Type B pancreatic cell (in vitro differentiated cells): Measurements from ENCODE around the gene CCDC33. TPM values are rescaled to one million over a fixed set of nuclear protein-coding genes. Genes with fewer than 3 reads are reported as not detected.

Experiments used
- DNase-seq: peaks from one replicate; pipeline ENCODE4 v3.0.0; 2021; ENCODE audit warnings: mixed read lengths; ENCODE audit not compliant: unreplicated experiment; ENCODE audit errors: extremely low spot score
- H3K27ac Mint-ChIP-seq: 2 replicates; pipeline ENCODE4 v1.8.0; 2021; ENCODE audit warnings: mild to moderate bottlenecking, mixed read lengths
- H3K27me3 Mint-ChIP-seq: 2 replicates; pipeline ENCODE4 v1.8.0; 2021; ENCODE audit warnings: mixed read lengths
- H3K36me3 Mint-ChIP-seq: 2 replicates; pipeline ENCODE4 v1.8.0; 2021; ENCODE audit warnings: mixed read lengths
- H3K4me1 Mint-ChIP-seq: one replicate; pipeline ENCODE4 v1.8.0; 2021; ENCODE audit warnings: mixed read lengths; ENCODE audit not compliant: unreplicated experiment
- H3K4me3 Mint-ChIP-seq: 2 replicates; pipeline ENCODE4 v1.8.0; 2021; ENCODE audit warnings: mild to moderate bottlenecking, mixed read lengths
- H3K9me3 Mint-ChIP-seq: 2 replicates; pipeline ENCODE4 v1.8.0; 2021; ENCODE audit warnings: mixed read lengths
- CTCF ChIP-seq: fragments of 200-600 bp; sonication (generic); conservative IDR thresholded peaks from 2 replicates; pipeline ENCODE4 v1.5.0; 2021; ENCODE audit warnings: antibody characterized with exemption, mild to moderate bottlenecking
- total RNA-seq: library from RNA; stranded (reverse); gene quantifications from 2 replicates; pipeline ENCODE4 v1.2.1, GENCODE V29; 2021; ENCODE audit warnings: low replicate concordance

The CCDC33 gene
- total RNA-seq, 1 donor from 2014 or later = 5.0 TPM

DNA sequence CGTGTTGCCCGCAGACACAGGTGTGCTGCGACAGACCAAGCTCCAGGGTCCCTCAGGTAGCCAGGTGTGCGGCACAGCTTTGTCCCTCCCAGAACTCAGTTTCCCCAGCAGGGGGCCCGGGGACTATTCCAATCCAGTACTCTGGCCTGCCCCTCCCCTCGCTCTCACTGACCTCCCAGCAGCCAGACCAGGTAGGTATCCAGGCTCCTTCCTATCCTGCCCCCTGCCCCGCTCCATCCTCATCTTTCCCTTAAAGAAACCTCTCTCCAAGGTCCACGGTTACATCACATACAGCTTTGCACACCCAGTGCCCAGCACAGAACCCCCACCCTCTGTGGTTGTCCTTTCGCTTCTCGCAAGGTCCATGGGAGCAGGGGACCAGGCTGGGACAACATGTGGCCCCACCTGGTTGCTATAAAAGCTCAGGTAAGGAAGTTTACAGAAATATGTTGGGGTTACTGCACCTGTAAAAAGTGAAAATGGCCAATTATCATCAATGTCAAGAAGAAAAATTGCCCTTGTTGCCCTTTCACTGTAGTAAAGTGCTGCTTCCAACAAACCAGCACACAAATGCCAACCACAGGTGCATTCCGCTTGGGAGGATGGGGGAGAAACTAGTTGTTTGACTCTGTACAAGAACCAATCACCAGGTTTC is 138.6 kb downstream of the CCDC33 start:
- Mint-ChIP-seq H3K9me3 (no peaks in the 10 kb centered on the region), H3K27me3 (peaks cover 8% of the 10 kb centered on the region), H3K36me3 (no peaks in the 10 kb centered on the region), H3K4me3 (peak overlapping the region; percentile 87), H3K4me1 (peaks cover 9% of the 10 kb centered on the region), H3K27ac (peak overlapping the region; percentile 60)
- no peak for DNase-seq
- TF ChIP-seq CTCF = no peak

DNA sequence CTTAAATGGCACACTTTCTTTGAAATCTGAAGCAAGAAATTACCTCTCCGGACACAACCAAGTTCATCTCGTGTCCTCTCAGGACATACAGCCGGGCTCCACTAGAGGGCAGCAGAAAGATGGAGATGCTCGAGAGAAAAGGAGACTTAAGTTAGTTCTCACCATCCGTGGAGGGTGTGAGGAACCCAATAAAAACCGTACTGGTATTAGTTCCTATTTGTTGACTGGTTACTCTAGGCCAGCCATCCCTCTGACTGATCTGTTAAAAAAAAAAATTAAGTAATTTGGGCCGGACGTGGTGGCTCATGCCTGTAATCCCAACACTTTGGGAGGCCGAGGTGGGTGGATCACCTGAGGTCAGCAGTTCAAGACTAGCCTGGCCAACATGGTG is 139.2 kb downstream of the CCDC33 start:
- H3K4me3 Mint-ChIP-seq = peak overlapping the region; percentile 87

GRCh38 chr15:74376226-74376625 is 140.1 kb downstream of the CCDC33 start:
- H3K27ac Mint-ChIP-seq = peak overlapping the region; percentile 59
- TF ChIP-seq CTCF = no peak
- H3K4me1 Mint-ChIP-seq = peaks cover 9% of the 10 kb centered on the region
- no peaks in the 10 kb centered on the region for H3K36me3 Mint-ChIP-seq
- DNase-seq = no peak
- no peak overlapping the region for H3K4me3 Mint-ChIP-seq
- H3K9me3 Mint-ChIP-seq = no peaks in the 10 kb centered on the region
- H3K27me3 Mint-ChIP-seq = peaks cover 3% of the 10 kb centered on the region

More for the DNA sequence above, 139.2 kb downstream of the CCDC33 start:
- Mint-ChIP-seq H3K27me3 (peaks cover 6% of the 10 kb centered on the region), H3K36me3 (no peaks in the 10 kb centered on the region), H3K27ac (peak overlapping the region; percentile 60), H3K4me1 (peaks cover 9% of the 10 kb centered on the region), H3K9me3 (no peaks in the 10 kb centered on the region)
- DNase-seq = no peak
- TF ChIP-seq CTCF = peak; percentile 93

DNA sequence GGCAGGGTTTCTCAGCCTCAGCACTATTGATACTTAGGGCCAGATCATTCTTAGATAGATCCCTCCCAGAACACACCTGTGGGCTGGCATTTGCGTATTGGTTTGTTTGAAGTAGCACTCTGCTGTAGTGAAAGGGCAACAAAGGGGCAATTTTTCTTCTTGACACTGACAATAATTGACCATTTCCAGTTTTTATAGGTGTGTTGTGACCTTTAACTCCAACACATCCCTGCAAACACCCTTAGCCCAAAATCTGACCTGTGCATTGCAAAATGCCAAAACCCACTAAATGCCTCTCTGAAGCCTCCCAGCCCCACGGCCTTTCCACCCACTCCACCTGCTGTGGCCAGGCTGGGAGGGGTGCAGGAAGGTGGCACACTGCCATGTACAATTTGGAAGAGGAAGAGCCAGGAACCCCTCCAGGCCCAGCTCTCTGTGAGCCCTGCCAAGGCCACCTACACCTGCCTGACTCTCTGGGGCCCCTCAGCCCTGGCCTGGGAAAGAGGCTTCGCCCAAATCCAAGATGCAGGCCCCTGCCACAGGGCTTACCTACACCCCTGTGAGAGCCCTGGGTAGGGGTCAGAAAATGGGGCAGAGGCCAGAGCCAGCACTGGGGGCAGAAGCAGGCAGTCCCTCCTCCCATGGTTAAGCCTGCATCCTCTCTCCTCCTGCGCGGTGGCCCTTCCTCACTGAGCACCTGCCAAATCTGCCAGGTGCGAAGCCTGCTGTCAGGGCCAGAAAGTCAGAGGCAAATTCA is 140.9 kb downstream of the CCDC33 start:
- peak overlapping the region; percentile 59 for H3K27ac Mint-ChIP-seq
- no peak for DNase-seq
- no peaks in the 10 kb centered on the region for H3K36me3 Mint-ChIP-seq
- H3K4me1 Mint-ChIP-seq = peaks cover 9% of the 10 kb centered on the region
- H3K4me3 Mint-ChIP-seq = no peak overlapping the region
- no peaks in the 10 kb centered on the region for H3K9me3 Mint-ChIP-seq
- peaks cover 2% of the 10 kb centered on the region for H3K27me3 Mint-ChIP-seq
- no peak for TF ChIP-seq CTCF

DNA sequence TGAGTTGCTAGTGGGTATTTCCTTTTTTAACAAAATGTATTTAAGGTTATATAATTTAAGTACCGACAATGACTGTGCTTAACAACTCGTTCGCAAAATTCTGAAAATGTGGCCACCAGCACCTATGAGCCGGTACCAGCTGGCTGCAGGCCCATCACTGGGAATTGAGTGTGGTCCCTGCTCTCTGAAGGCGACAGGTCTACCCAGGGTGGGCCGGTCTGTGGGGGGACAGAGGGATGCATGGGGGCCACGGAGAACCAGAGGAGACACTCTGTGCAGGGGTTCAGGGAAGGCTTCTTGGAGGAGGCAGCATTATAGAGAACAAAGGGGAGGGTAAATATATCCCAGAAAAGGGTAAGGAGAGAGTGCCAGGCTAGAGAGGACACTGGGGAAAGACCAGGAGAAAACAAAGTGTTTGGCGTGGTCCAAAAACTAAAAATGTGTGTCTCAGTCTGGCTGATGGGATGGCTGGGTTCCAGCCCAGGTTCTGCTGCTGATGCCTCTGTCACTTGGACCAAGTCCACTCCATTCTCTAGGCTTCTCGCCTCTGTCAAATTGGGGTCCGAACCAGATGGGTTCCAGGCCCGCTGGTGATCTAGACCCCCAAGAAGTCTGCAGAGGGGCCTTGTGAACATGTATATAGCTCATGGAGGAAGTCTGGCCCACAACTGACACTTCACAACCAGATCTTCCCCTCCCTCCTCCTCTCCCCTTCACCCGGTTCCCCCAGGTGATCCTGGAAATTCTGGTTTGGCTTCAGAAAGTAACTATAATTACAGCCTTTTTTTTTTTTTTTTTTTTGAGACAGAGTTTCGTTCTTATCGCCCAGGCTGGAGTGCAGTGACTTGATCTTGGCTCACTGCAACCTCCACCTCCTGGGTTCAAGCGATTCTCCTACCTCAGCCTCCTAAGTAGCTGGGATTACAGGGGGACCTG is 142.0 kb downstream of the CCDC33 start:
- Mint-ChIP-seq H3K4me3 (peak overlapping the region; percentile 65), H3K36me3 (no peaks in the 10 kb centered on the region), H3K27ac (peak overlapping the region; percentile 99), H3K4me1 (peaks cover 9% of the 10 kb centered on the region), H3K27me3 (no peaks in the 10 kb centered on the region), H3K9me3 (no peaks in the 10 kb centered on the region)
- TF ChIP-seq CTCF = no peak
- no peak for DNase-seq
